Renal cortical epithelial cell (primary cell): ENCODE measurements around the gene TMIGD2. TPM values are rescaled to one million over a fixed set of nuclear protein-coding genes. Genes with fewer than 3 reads are reported as not detected.
A peak's percentile ranks its signal among the peaks of the same experiment; 100 is the strongest.

ENCODE experiments used
- DNase-seq: peaks from one replicate; pipeline ENCODE4 v3.0.0-alpha.2; 2011; ENCODE audit warnings: low read depth
- total RNA-seq: library from RNA; depleted of rRNA; stranded (reverse); fragments of >200 nt; gene quantifications from 2 replicates; pipeline ENCODE4 v1.2.3, GENCODE V29; 2014

TMIGD2 gene
- total RNA-seq, 1 donor from 2014 or later: not detected

- DNase-seq: no peak
Observed at GRCh38 chr19:4326837-4327251, 24.7 kb upstream of the TMIGD2 start.

DNA sequence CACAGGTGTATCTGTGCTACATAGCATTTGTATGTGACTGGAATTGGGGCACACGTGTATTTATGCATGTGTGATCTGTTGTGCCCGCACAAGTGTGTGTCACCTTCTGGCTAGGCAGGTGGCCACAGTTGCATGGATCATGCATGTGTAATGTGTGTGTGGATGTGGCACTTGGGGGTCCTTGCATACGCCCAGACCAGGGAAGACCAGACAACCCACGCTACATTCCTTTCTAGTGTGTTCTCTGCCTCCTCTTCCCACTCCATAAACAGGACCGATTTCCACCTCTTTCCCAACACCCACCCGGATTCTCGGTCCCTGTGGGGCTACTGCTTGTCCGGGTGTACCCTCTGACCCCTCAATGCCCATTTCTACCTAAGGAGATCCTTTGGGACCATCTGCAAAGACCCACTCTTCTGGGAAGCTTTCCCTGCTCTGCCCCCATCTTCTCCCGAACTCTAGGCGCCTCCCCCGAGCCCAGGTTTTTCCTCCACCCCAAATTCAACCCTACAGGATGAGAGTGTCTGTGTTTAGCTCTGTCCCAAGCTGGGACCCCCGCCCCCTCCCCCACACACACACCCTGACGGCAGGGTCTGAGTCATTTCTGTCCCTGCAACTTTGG is 24.1 kb upstream of the TMIGD2 start:
- DNase-seq: no peak

- no peak for DNase-seq
Observed at GRCh38 chr19:4324228-4324627, 22.0 kb upstream of the TMIGD2 start.

DNA sequence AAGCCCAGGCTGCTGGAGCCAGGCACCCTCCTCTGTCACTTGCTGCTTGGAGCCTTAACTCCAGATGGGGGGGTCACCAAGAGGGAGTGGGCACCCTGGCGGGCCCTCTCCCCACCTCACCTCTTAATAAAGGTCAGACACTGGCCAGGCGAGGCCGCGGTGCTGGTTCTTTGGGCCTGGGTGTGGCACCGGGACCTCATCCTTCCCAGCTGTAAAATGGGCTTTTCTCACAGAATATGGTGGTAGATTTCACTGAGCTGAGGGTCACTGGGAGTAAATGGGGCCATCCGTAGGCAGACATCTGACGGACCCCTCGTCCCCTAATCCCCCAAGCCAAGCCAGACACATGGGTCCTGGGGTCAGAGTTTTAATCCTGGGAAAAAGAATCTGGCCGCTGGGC is 21.5 kb upstream of the TMIGD2 start:
- no peak for DNase-seq

DNA sequence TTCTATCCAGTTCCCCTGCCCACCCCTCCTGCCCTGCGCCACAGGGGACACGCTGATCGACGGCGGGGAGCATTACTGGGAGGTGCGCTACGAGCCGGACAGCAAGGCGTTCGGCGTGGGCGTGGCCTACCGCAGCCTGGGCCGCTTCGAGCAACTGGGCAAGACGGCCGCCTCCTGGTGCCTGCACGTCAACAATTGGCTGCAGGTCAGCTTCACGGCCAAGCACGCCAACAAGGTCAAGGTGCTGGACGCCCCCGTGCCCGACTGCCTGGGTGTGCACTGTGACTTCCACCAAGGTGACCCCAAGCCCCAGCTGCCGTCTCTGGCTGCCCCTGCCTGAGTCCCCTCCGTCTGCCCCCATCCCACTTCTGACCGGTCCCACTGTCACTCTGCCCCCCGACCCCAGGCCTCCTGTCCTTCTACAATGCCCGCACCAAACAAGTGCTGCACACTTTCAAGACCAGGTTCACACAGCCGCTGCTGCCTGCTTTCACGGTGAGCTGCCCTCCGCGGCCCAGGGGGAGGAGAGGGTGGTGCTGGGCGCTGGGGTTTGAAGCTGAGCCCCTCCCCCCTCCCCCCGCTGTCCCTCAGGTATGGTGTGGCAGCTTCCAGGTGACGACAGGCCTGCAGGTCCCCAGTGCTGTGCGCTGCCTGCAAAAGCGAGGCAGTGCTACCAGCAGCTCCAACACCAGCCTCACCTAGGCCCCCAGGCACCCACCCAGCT is 20.9 kb upstream of the TMIGD2 start:
- no peak for DNase-seq

DNA sequence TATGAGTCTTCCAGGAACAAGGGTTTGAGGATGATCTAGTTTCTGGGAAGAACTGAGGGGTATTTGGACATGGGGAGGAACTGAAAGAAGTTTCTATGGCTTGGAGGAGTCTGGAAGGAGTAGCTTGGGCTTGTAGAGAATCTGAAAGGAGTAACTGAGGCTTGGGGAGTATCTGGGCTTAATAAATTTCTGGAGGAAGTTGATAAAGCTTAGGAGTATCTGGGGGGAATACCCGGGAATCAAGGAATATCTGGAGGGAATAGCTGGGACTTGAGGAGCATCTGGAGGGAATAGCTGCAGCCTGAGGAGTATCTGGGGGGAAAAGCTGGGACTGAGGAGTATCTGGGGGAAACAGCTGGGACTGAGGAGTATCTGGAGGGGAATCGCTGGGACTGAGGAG is 18.2 kb upstream of the TMIGD2 start:
- DNase-seq: no peak

DNA sequence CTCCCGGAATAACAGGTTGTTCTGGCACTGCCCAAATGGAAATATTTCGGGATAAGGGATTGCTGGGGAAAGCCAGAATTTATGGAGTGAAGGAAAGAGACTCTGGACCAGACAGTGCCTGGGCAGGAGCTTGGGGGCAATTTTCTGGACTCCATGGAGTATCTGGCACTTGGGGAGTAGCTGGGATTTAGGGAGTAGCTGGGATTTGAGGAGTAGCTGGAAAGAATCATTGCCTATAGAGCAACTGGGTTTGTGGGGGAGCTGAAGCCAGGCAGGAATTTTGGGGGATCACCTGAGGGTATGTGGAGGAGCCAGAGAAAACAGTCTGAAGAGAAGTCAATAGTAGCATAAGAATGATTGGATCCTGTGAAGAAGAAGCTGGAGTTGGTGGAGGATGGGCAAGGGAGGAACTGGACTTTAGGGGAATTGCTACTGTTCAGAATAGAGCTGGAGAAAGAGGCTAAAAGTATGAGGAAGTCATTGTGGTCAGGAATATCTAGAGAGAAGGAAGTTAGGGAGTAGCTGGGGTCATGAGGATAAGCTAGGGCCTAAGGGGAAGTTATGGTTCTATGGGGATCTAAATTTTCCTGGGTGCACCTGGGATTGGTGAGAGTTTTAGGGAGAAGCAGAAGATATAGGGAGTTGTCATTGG is 17.0 kb upstream of the TMIGD2 start:
- DNase-seq: no peak

DNA sequence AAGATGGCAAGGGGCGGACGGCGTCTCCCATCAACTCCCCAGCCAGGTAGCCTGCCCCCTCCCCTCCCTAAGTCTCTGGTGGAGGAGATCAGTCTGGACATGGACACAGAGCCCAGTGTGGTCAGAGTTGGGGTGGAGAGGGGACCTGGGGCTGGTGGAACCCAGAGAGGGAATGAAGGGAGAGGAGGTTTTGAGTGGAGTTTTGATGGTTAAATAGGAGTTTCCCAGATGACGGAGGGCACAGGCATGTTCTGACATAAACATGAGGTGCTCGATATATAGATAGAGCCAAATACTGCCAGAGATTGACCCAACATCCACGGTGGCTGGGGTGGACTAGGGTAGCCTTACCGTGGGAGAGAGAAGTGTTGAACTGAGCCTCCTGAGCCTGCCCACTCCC is 16.3 kb upstream of the TMIGD2 start:
- DNase-seq: no peak

- peak; percentile 10 for DNase-seq
Observed at GRCh38 chr19:4316956-4317355, 14.8 kb upstream of the TMIGD2 start.

- DNase-seq: peak; percentile 7
Observed at GRCh38 chr19:4313847-4314490, 11.8 kb upstream of the TMIGD2 start.

- DNase-seq: no peak
Observed at GRCh38 chr19:4310247-4311121, 8.3 kb upstream of the TMIGD2 start.

DNA sequence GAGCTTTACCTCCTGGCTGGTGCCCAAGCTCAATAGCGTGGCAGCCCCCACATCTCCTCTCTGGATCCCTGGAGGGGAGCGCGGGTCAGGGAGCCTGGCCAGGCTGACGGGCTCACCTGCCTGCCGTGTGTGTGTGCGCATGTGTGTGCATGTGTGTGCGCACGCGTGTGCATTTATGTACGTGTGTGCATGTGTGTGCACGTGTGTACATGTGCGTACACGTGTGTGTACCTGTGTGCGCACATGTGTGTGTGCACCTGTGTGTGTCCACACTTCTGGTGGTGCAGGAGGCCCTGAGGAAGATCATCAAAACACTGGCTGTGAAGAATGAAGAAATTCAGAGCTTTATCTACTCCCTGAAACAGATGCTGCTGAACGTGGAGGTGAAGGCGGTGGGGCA is 3.5 kb upstream of the TMIGD2 start:
- no peak for DNase-seq

- no peak for DNase-seq
Observed at GRCh38 chr19:4305257-4305612, 3.0 kb upstream of the TMIGD2 start.

GRCh38 chr19:4304538-4305256 is 2.5 kb upstream of the TMIGD2 start, which contains the start of gene FSD1:
TSS of gene FSD1 (plus strand) at chr19:4304598. CDS start at chr19:4304747, 149 bp downstream.
- DNase-seq: no peak

DNA sequence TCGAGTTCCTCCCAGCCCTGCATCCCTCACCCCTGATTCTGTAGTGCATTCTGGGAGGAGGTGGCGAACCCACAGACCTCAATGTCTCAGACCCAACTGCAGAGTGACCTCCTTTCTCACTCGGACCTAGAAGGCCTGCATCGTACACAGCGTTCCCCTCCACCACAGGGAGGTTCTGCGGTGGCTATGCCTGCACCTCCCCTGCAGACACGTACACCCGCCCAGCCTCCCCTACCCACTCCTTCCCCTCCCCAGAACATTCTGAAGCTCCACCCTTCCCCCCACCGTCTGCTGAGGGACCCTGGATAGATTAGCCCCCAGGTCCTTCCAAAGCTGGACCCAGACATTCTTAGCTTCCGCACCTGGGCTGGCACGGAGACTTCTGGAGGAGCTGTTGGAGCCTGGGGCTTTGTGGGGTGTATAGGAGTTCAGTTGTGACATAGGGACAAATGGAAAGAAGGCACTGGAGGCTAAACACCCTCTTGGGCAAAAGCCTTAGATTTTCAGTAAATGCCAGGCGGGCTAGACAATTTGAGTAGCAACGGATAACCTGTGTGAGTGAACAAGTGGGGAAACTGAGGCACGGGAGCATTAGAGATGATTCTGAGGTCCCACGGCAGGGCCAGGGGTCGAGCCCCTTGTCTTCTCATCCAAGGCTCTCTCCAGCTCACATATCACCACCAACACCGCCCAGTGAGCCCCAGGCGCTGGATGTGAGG is 1.8 kb upstream of the TMIGD2 start:
- DNase-seq: no peak

DNA sequence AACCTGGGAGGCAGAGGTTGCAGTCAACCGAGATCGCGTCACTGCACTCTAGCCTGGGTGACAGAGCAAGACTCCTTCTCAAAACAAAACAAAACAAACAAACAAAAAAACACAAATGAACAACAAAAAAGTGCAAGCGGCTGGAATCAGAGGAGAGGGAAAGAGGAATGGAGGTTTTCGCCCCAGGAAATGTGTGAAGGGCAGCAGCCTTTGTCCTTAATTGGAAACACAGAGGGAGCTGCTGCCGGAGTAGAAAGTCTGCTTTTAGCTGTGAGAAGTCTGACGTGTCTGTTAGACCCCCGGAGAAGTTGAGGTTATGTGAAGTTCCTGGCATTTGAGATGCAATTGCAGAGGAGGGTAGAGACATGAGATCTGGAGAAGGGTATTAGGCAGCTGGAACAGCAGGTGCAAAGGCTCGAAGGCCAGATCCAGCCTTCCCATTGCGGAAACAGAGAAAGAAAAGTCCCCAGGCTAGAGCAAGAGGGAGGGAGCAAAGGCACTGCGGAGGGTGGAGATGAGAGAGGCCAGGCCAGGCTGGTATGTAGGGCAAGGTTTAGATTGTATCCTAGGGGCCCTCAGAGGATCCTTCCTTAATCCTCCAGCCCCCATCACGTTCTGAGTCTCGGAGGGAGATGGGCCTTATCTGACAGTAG is 473 bp downstream of the TMIGD2 start:
- DNase-seq: no peak

DNA sequence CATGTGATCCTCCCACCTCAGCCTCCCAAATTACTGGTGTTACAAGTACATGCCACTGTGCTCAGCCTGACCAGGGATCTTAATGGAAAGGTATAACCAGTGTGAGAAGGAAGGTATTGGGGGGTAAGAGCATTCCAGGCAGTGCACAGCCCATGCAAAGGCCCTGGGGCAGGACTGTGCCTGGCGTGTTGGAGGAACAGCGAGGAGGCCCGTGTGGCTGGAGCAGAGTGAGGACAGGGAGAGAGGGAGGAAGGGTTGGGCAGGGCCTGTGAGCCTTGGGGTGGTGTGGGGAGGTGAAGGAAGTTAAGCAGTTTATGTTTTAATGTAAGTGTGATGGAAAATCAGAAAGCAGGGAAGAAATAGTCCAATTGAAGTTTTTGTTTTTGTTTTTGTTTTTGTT is 1.6 kb downstream of the TMIGD2 start:
- DNase-seq: no peak

GRCh38 chr19:4298810-4299550 is 3.2 kb downstream of the TMIGD2 start:
- no peak for DNase-seq
